Tibial artery (tissue), 4 donors: Measurements from ENCODE around the gene RNF5.
A peak's percentile ranks its signal among the peaks of the same experiment; 100 is the strongest.

Source experiments
- DNase-seq, 2 donors: peaks; one replicate each; pipeline ENCODE4 v3.0.0-alpha.2; 2019
- H3K27ac ChIP-seq, 2 donors: fragments of 200-600 bp; sonication (generic) in 1 of 2; 1 replicate in 1 of 2; 2 replicates in 1 of 2; pipeline ENCODE4 v1.5.1; 2018 to 2019; ENCODE audit warnings: mild to moderate bottlenecking in 1 of 2
- H3K27me3 ChIP-seq, 2 donors: fragments of 200-600 bp; sonication (generic) in 1 of 2; one replicate each; pipeline versions ENCODE4 v1.5.1 to v1.6.0; 2016 to 2019
- H3K36me3 ChIP-seq, 3 donors: fragments of 200-600 bp; sonication (generic) in 2 of 3; one replicate each; pipeline ENCODE4 v1.5.1; 2016 to 2019; ENCODE audit warnings: mild to moderate bottlenecking in 2 of 3
- H3K4me1 ChIP-seq, 4 donors: fragments of 200-600 bp; sonication (generic) in 2 of 4; 1 replicate in 3 of 4; 2 replicates in 1 of 4; pipeline ENCODE4 v1.5.1; 2016 to 2019
- H3K4me3 ChIP-seq, 2 donors: fragments of 200-600 bp; sonication (generic) in 1 of 2; 1 replicate in 1 of 2; 2 replicates in 1 of 2; pipeline ENCODE4 v1.5.1; 2018 to 2019; ENCODE audit warnings: mild to moderate bottlenecking in 2 of 2
- H3K9me3 ChIP-seq, 3 donors: fragments of 200-600 bp; sonication (generic) in 1 of 3; one replicate each; pipeline ENCODE4 v1.5.1; 2016 to 2019
- intact Hi-C: fragments of 100-400 bp; cut with DNase I; formaldehyde crosslinking; loops from one replicate; pipeline ENCODE4 v1.15.0; 2023; ENCODE audit warnings: low total_unique reads
- TF ChIP-seq, protein P1 (sequence below), 2 experiments: fragments of 200-600 bp in 1 of 2; fragments of 450-650 bp in 1 of 2; IDR thresholded peaks; one replicate each; pipeline ENCODE4 v1.5.1; 2017 to 2019; ENCODE audit warnings: antibody characterized with exemption in 2 of 2, mild to moderate bottlenecking in 1 of 2, moderate library complexity in 1 of 2

Gene RNF5

DNA sequence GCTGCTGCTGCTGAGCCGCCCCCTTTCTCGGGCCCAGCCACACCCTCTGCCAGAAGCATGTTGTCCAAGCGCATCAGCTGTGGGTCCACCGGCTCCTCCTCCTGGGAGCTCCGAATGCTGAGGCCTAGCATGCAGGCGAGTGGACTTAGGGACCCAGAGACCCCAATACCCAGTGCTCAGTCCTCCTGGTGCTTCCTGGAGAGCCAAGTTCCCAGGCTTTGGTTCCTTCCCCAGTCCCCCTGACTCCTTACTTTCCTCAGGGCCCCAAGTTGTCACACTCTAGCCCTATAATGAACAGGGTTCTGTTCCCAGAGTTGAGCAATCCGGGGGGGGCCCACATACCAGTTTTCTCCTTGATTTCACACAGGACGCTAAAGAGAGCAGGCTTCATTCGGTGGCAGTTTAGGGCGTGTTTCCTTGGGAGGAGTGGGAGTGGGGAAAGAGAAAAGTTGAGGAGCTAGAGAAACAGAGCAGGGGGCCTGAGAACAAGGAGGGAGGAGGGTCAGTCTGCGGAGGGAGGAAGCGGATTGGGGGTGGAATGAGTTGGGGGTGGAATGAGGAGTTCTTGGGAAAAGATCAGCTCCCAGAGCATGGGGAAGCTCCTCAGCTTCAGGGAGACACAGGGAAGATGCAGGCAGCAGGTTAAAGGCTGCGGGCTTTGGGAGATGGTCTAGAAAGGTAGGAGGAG, 10.3 kb downstream of the RNF5 start:
- H3K9me3 ChIP-seq, result no peaks in the 10 kb centered on the region
- H3K36me3 ChIP-seq, result peaks cover 12 to 25% (median 25%) of the 10 kb centered on the region in 3 donors
- H3K4me3 ChIP-seq, result peak overlapping the region; percentile 86 to 92
- no peaks in the 10 kb centered on the region for H3K27me3 ChIP-seq
- peak in 1 of 2 donors; percentile 68 for DNase-seq
- TF ChIP-seq, protein P1, sequence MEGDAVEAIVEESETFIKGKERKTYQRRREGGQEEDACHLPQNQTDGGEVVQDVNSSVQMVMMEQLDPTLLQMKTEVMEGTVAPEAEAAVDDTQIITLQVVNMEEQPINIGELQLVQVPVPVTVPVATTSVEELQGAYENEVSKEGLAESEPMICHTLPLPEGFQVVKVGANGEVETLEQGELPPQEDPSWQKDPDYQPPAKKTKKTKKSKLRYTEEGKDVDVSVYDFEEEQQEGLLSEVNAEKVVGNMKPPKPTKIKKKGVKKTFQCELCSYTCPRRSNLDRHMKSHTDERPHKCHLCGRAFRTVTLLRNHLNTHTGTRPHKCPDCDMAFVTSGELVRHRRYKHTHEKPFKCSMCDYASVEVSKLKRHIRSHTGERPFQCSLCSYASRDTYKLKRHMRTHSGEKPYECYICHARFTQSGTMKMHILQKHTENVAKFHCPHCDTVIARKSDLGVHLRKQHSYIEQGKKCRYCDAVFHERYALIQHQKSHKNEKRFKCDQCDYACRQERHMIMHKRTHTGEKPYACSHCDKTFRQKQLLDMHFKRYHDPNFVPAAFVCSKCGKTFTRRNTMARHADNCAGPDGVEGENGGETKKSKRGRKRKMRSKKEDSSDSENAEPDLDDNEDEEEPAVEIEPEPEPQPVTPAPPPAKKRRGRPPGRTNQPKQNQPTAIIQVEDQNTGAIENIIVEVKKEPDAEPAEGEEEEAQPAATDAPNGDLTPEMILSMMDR (IDR thresholded peaks at IDR 0.05), result no peak
- intact Hi-C loops, result no loop called here
- peaks cover 0 to 64% (median 45%) of the 10 kb centered on the region in 4 donors for H3K4me1 ChIP-seq
- H3K27ac ChIP-seq, result peak overlapping the region; percentile 92 to 97

DNA sequence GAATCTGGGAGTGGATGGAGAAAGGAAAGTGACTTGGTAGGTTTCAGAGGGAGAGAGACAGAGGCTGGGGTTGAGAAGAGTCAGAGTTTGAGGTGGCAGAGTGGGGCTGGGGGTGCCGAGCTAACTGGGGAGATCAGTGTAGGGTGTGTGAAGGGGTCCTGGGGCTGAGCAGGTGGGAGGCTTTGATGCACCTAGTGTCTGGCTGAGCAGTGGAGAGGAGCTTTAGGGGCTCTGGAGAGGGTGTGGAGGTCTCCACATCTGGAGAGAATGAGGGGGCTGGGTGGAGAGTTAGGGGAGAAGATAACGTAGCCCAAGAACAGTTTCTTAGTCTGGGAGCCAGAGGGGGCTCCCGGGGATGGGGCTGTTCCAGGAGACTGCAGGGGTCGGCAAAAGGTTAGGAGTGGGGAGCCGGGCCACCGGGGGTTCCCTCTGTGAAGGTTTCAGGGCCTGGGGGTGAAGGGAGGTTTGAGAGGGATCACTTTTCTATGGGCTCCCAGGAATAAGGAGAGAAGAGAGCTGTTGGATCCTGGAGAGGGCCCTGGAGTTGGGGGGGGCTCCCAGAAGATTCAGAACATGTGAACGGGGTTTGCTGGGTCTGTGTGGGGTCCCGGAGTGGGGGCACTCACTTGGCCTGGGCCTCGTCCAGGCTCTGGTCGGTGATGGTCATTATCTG, 11.0 kb downstream of the RNF5 start:
- peak overlapping the region; percentile 86 to 92 for H3K4me3 ChIP-seq
- H3K36me3 ChIP-seq, result peaks cover 12 to 20% (median 19%) of the 10 kb centered on the region in 3 donors
- intact Hi-C loops, result no loop called here
- H3K4me1 ChIP-seq, result peaks cover 0 to 62% (median 45%) of the 10 kb centered on the region in 4 donors
- DNase-seq, result peak in 1 of 2 donors; percentile 61
- H3K27ac ChIP-seq, result peak overlapping the region; percentile 92 to 97
- no peaks in the 10 kb centered on the region for H3K9me3 ChIP-seq
- no peaks in the 10 kb centered on the region for H3K27me3 ChIP-seq
- TF ChIP-seq, protein P1 (IDR thresholded peaks at IDR 0.05), result no peak

DNA sequence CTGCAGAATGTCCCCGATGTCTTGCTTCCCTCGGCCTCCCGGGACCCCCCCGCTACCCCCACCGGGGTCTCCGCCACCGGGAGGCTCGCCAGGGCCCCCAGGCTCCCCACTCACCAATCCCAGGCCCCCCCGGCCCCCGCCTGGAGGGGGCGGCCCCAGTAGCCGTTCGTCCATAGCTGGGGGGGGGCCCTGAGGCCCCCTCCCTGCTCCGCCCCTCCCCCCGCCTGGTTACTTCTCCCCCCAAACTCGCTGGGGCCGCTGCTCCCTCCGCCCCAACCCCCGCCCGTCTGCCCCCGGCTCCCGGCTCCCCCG, 11.5 kb downstream of the RNF5 start:
- intact Hi-C loops, result no loop called here
- Histone ChIP-seq H3K4me1 (peaks cover 0 to 61% (median 48%) of the 10 kb centered on the region in 4 donors), H3K27ac (peak overlapping the region; percentile 92 to 97), H3K27me3 (no peaks in the 10 kb centered on the region), H3K36me3 (peaks cover 12 to 20% (median 19%) of the 10 kb centered on the region in 3 donors), H3K9me3 (no peaks in the 10 kb centered on the region), H3K4me3 (peak overlapping the region; percentile 86 to 92)
- TF ChIP-seq, protein P1 (IDR thresholded peaks at IDR 0.05), result no peak
- no peak for DNase-seq

DNA sequence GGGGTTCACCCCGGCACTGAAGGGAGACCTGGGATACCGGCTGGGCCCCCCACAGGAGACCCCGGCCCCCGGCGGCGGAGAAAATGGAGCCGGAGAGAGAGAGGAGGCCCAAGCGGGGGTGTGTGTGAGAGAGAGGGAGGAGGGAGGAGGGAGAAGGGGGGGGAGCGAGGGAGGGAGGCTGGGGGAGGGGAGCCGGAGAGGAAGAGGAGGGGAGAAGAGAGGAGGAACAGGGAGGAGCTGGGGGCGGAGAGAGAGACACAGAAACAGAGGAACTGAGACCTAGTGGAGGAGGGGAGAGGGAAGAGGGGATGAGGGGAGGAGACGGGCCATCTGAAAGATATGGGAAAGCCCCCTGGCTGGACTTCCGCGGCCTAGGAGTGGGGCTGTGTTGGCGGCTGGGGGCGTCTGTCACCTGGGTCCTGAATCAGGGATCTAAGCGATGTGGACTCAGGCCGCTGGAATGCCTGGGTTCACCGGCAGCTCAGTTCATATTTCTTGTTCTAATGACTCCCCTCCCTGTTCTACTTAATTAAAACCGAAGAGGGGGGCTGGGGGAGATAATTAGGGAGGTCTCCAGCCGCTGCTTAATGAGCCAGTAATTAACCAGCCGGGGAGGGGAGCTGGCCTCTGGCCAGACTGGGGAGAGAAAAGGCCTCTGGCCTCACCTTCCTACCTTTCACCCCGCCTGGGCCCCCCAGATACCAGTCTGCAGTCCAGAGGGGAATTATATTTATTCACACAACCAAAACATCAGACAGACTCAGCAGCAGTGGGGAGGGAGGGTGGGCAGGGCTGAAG, 12.0 kb downstream of the RNF5 start, which contains the start of gene PBX2:
Gene PBX2, minus strand, starts transcription at position 149 of the 798 bp plus-strand sequence. CDS start 287 bp downstream, outside the sequence.
- H3K4me1 ChIP-seq, result peaks cover 0 to 65% (median 50%) of the 10 kb centered on the region in 4 donors

More for the DNA sequence above, 12.0 kb downstream of the RNF5 start, which contains the start of gene PBX2:
- no peaks in the 10 kb centered on the region for H3K27me3 ChIP-seq
- intact Hi-C loops, result no loop called here
- H3K9me3 ChIP-seq, result no peaks in the 10 kb centered on the region
- H3K27ac ChIP-seq, result peak within 1 kb of the TSS; percentile 92 to 97
- peaks cover 12 to 20% (median 19%) of the 10 kb centered on the region in 3 donors for H3K36me3 ChIP-seq
- peak within 1 kb of the TSS; percentile 86 to 92 for H3K4me3 ChIP-seq
- peak; percentile 97 to 98 for DNase-seq
- TF ChIP-seq, protein P1 (IDR thresholded peaks at IDR 0.05), result no peak
